Measurements from ENCODE around the gene PIK3AP1.

GRCh38 chr10:96656839-96657238 is 63.5 kb downstream of the PIK3AP1 start:
- TF ChIP-seq CTCF (IDR thresholded peaks at IDR 0.05 in 2 of 3, conservative IDR thresholded peaks at IDR 0.05 in 1 of 3; ENCODE audit: borderline replicate concordance in 1 of 3, insufficient read depth in 1 of 3, low read depth in 2 of 3, low read length in 2 of 3) = no peak
- no peak for TF ChIP-seq POLR2AphosphoS5 (IDR thresholded peaks at IDR 0.05; ENCODE audit: low read depth, low read length)
- no peak for TF ChIP-seq EZH2phosphoT487 (IDR thresholded peaks at IDR 0.05; ENCODE audit: borderline replicate concordance)
- no peak for TF ChIP-seq MAX (IDR thresholded peaks at IDR 0.05)
- no peak for TF ChIP-seq POLR2A (IDR thresholded peaks at IDR 0.05; ENCODE audit: borderline replicate concordance, extremely low read depth, insufficient read depth, insufficient read length)
- TF ChIP-seq ELF1 (IDR thresholded peaks at IDR 0.05; ENCODE audit: borderline replicate concordance, low read depth) = no peak
- TF ChIP-seq CBX3 (IDR thresholded peaks at IDR 0.05; ENCODE audit: low read depth) = no peak
- TF ChIP-seq YY1 (IDR thresholded peaks at IDR 0.05; ENCODE audit: extremely low read depth, insufficient replicate concordance, low read depth, low read length) = no peak
- TF ChIP-seq EZH2 (IDR thresholded peaks at IDR 0.05) = no peak

Measured in HCT116 (cell line).